ENCODE results near the gene AICDA.
"Not testable (repeated sequence)": the region's sequence is repeated elsewhere in the genome, so short reads cannot be mapped to it uniquely, and the experiment has no call there.

The AICDA gene

GRCh38 chr12:8577879-8578278, 34.8 kb downstream of the AICDA start:
- no peak for DNase-seq
- H3K27me3 ChIP-seq, result no peaks in the 10 kb centered on the region
- TF ChIP-seq CTCF (IDR thresholded peaks at IDR 0.05), result no peak
- H3K27ac ChIP-seq, result no peak overlapping the region
- no peaks in the 10 kb centered on the region for H3K36me3 ChIP-seq
- no peak overlapping the region for H3K4me3 ChIP-seq
- intact Hi-C loops (cut with DNase I; ENCODE audit: low total_unique reads), result no loop called here
- H3K4me1 ChIP-seq, result no peaks in the 10 kb centered on the region
- no peaks in the 10 kb centered on the region for H3K9me3 ChIP-seq

- Histone ChIP-seq H3K36me3 (no peaks in the 10 kb centered on the region), H3K9me3 (no peaks in the 10 kb centered on the region), H3K27ac (no peak overlapping the region), H3K27me3 (no peaks in the 10 kb centered on the region), H3K4me1 (no peaks in the 10 kb centered on the region), H3K4me3 (no peak overlapping the region)
- TF ChIP-seq CTCF (IDR thresholded peaks at IDR 0.05), result no peak
- DNase-seq, result no peak
- intact Hi-C loops (cut with DNase I; ENCODE audit: low total_unique reads), result no loop called here
These were observed 40.2 kb downstream of the AICDA start for GRCh38 chr12:8572507-8572906.

GRCh38 chr12:8566525-8566924, 46.1 kb downstream of the AICDA start:
- no peaks in the 10 kb centered on the region for H3K27me3 ChIP-seq
- H3K27ac ChIP-seq, result no peak overlapping the region
- no peak for DNase-seq
- TF ChIP-seq CTCF (IDR thresholded peaks at IDR 0.05), result no peak
- H3K4me1 ChIP-seq, result no peaks in the 10 kb centered on the region
- no peak overlapping the region for H3K4me3 ChIP-seq
- no peaks in the 10 kb centered on the region for H3K36me3 ChIP-seq
- intact Hi-C loops (cut with DNase I; ENCODE audit: low total_unique reads), result no loop called here
- peaks cover 0 to 16% (median 9%) of the 10 kb centered on the region in 3 donors for H3K9me3 ChIP-seq

GRCh38 chr12:8566052-8566451, 46.6 kb downstream of the AICDA start:
- H3K27me3 ChIP-seq; intact Hi-C loops (cut with DNase I; ENCODE audit: low total_unique reads); DNase-seq; H3K36me3 ChIP-seq; H3K4me3 ChIP-seq; H3K27ac ChIP-seq; H3K4me1 ChIP-seq: not testable (repeated sequence)
- peaks cover 0 to 16% (median 9%) of the 10 kb centered on the region in 3 donors for H3K9me3 ChIP-seq

GRCh38 chr12:8564656-8565055, 48.0 kb downstream of the AICDA start:
- Histone ChIP-seq H3K9me3 (peaks cover 0 to 16% (median 9%) of the 10 kb centered on the region in 3 donors), H3K4me1 (no peaks in the 10 kb centered on the region), H3K27me3 (no peaks in the 10 kb centered on the region), H3K36me3 (no peaks in the 10 kb centered on the region), H3K4me3 (no peak overlapping the region), H3K27ac (no peak overlapping the region)
- intact Hi-C loops (cut with DNase I; ENCODE audit: low total_unique reads), result no loop called here
- no peak for TF ChIP-seq CTCF (IDR thresholded peaks at IDR 0.05)
- no peak for DNase-seq

GRCh38 chr12:8563356-8563755, 49.3 kb downstream of the AICDA start:
- no peak for TF ChIP-seq CTCF (IDR thresholded peaks at IDR 0.05)
- H3K4me3 ChIP-seq, result no peak overlapping the region
- H3K36me3 ChIP-seq, result no peaks in the 10 kb centered on the region
- H3K4me1 ChIP-seq, result no peaks in the 10 kb centered on the region
- no peak overlapping the region for H3K27ac ChIP-seq
- peaks cover 0 to 16% (median 9%) of the 10 kb centered on the region in 3 donors for H3K9me3 ChIP-seq
- intact Hi-C loops (cut with DNase I; ENCODE audit: low total_unique reads), result no loop called here
- DNase-seq, result no peak
- no peaks in the 10 kb centered on the region for H3K27me3 ChIP-seq
